GM18868 (cell line): Measurements from ENCODE around the gene GARIN1A.
A peak's percentile ranks its signal among the peaks of the same experiment; 100 is the strongest.
"Not testable (repeated sequence)": the region's sequence is repeated elsewhere in the genome, so short reads cannot be mapped to it uniquely, and the experiment has no call there.

ENCODE experiments used
- ATAC-seq: cut with Tn5 transposase; IDR thresholded peaks from one replicate; pipeline ENCODE4 v1.9.1; 2021; ENCODE audit warnings: mild to moderate bottlenecking, moderate library complexity; ENCODE audit not compliant: unreplicated experiment

GARIN1A gene

GRCh38 chr7:128681794-128682537 lies 9.9 kb downstream of the GARIN1A start:
- peak; percentile 80 for ATAC-seq

- not testable (repeated sequence) for ATAC-seq
These were observed 11.2 kb downstream of the GARIN1A start for GRCh38 chr7:128683270-128683669.

- ATAC-seq: not testable (repeated sequence)
These were observed 11.6 kb downstream of the GARIN1A start for GRCh38 chr7:128683738-128684137.

GRCh38 chr7:128687131-128687530 lies 15.0 kb downstream of the GARIN1A start:
- ATAC-seq: no peak

GRCh38 chr7:128688492-128688891 lies 16.4 kb downstream of the GARIN1A start:
- ATAC-seq: no peak

GRCh38 chr7:128689161-128689935 lies 17.3 kb downstream of the GARIN1A start:
- not testable (repeated sequence) for ATAC-seq

GRCh38 chr7:128691227-128691626 lies 19.1 kb downstream of the GARIN1A start:
- no peak for ATAC-seq

GRCh38 chr7:128692623-128693270 lies 20.7 kb downstream of the GARIN1A start:
- no peak for ATAC-seq

- no peak for ATAC-seq
These were observed 21.4 kb downstream of the GARIN1A start for GRCh38 chr7:128693373-128694015.

GRCh38 chr7:128694738-128695137 lies 22.6 kb downstream of the GARIN1A start:
- ATAC-seq: no peak

- peak; percentile 68 for ATAC-seq
These were observed 25.3 kb downstream of the GARIN1A start for GRCh38 chr7:128697302-128697905.

- ATAC-seq: no peak
These were observed 27.2 kb downstream of the GARIN1A start for GRCh38 chr7:128699196-128699712.

GRCh38 chr7:128699895-128700294 lies 27.8 kb downstream of the GARIN1A start:
- no peak for ATAC-seq

GRCh38 chr7:128701062-128701785 lies 29.1 kb downstream of the GARIN1A start:
- no peak for ATAC-seq

GRCh38 chr7:128703609-128704241 lies 31.6 kb downstream of the GARIN1A start:
- no peak for ATAC-seq

GRCh38 chr7:128705891-128706333 lies 33.8 kb downstream of the GARIN1A start:
- ATAC-seq: no peak

GRCh38 chr7:128707752-128708151 lies 35.7 kb downstream of the GARIN1A start:
- no peak for ATAC-seq

GRCh38 chr7:128708235-128708634 lies 36.1 kb downstream of the GARIN1A start:
- ATAC-seq: no peak

GRCh38 chr7:128708824-128709223 lies 36.7 kb downstream of the GARIN1A start:
- no peak for ATAC-seq
